ENCODE measurements around the gene SLC38A10.

Gene SLC38A10

DNA sequence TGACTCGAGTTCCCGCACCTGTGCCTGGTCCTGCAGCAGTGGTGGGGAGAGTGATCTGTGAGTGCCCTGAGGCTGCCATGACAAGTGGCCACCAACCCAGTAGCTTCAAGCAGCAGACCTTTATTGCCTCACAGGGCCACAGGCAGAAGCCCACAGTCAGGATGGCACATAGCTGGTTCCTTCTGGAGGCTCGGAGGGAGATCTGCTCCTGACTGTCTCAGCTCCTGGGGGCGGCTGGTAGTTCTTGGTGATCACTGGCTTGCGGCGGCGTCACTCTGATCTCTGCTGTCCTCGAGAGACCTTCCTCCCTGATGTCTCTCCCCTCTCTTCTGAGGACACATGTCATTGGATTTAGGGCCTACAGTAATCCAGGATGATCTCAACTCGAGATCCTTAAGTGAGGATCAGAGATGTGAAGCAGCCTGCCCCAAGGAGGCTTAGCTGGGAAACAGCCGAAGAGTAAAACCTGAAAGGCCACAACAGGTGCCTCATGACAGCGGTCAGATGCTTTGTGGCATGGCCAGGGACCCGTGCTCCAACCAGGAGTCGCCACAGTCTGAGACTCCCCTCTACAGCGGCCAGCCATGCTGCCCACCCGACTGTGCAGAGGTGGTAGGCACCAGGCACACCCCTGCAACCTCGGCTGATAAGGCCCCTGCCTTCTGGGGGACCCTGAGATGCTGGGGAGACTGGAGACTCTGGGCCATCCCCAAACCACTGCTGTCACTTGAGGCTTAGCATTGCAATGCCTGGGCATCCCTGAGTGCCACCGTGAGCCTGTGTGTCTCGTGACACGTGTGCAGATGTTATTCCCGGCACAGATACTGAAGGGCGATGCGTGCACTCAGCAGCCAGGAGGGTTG, 30.0 kb upstream of the SLC38A10 start:
- H3K4me3 ChIP-seq (replicated peaks in 1 of 2; ENCODE audit: low read depth in 2 of 2, low read length in 2 of 2) = no peak overlapping the region
- TF ChIP-seq CTCF (IDR thresholded peaks at IDR 0.05; ENCODE audit: low read depth, low read length) = no peak
- DNase-seq (ENCODE audit: low read depth in 2 of 2) = no peak

- no peak overlapping the region for H3K4me3 ChIP-seq (replicated peaks in 1 of 2; ENCODE audit: low read depth in 2 of 2, low read length in 2 of 2)
- TF ChIP-seq CTCF (IDR thresholded peaks at IDR 0.05; ENCODE audit: low read depth, low read length) = no peak
- DNase-seq (ENCODE audit: low read depth in 2 of 2) = no peak
Observed at GRCh38 chr17:81324177-81324850, 29.2 kb upstream of the SLC38A10 start.

GRCh38 chr17:81323411-81323868, 28.3 kb upstream of the SLC38A10 start:
- no peak for DNase-seq (ENCODE audit: low read depth in 2 of 2)
- TF ChIP-seq CTCF (IDR thresholded peaks at IDR 0.05; ENCODE audit: low read depth, low read length) = no peak
- H3K4me3 ChIP-seq (replicated peaks in 1 of 2; ENCODE audit: low read depth in 2 of 2, low read length in 2 of 2) = no peak overlapping the region

DNA sequence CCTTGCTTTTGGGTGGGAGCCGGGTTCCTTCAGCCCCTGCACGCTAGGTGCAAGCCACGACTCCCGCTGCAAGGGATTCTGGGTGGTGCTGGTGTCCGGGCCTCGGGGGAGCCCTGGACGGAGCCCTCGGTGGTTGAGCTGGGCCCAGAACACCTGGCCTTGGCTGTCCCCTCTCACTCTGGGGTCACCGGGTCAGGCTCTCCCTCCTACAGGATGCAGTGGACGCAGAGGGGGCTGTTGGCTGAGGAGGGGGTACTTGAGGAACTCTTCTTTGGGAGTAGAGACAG, 27.9 kb upstream of the SLC38A10 start:
- no peak for TF ChIP-seq CTCF (IDR thresholded peaks at IDR 0.05; ENCODE audit: low read depth, low read length)
- DNase-seq (ENCODE audit: low read depth in 2 of 2) = no peak
- no peak overlapping the region for H3K4me3 ChIP-seq (replicated peaks in 1 of 2; ENCODE audit: low read depth in 2 of 2, low read length in 2 of 2)

DNA sequence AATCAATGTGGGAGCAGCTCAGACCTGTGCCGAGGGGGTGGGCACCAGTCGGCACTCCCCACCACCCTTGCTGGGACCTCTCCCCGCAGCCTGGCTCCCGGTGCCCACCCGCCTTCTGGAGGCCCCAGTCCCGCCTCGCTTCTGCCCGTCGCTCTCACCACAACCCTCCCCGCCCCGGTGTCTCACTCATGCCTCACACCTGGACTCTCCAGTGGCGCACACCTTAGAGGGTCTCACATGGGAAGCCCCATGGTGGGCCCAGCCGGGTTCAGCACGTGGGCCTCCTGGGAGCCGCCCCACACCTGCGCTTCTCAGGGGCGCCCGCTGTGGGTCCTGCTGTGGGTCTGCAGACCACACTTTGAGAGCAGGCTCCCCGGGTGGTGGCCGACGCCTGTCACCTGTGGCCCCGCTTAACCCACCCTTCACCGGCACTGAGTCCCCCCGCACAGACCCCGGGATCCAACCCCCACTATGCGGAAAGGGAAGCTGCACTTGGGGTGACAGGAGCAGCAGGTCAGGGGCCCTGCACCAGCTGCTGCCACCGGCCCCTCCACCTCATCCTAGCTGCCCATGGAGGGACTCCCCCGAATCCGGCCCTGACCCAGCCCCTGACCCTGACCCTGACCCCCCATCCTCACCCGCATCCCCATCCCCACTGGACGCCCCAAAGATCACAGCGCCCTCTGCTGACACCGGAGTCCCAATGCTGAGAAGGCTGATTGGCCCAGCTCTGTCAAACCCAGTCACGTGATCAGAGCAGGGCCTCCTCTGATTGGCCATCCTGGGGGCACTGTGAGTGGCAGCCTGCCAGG, 27.4 kb upstream of the SLC38A10 start:
- peak in 1 of 2 donors; percentile 27 for DNase-seq (ENCODE audit: low read depth in 2 of 2)

More for the DNA sequence above, 27.4 kb upstream of the SLC38A10 start:
- no peak overlapping the region for H3K4me3 ChIP-seq (replicated peaks in 1 of 2; ENCODE audit: low read depth in 2 of 2, low read length in 2 of 2)
- peak; percentile 13 for TF ChIP-seq CTCF (IDR thresholded peaks at IDR 0.05; ENCODE audit: low read depth, low read length)
